Activated T-cell treated with anti-CD3 and anti-CD28 coated beads, Interleukin-2, amount 50 U/mL, for 4 hours (primary cell): Measurements from ENCODE around the gene SLC12A7. TPM values are rescaled to one million over a fixed set of nuclear protein-coding genes. Genes with fewer than 3 reads are reported as not detected.
"Not testable (repeated sequence)": the region's sequence is repeated elsewhere in the genome, so short reads cannot be mapped to it uniquely, and the experiment has no call there.

Experiments used
- ATAC-seq, 2 donors: fragments of 200-7000 bp; cut with Tn5 transposase; one replicate each; pipeline ENCODE4 v1.10.0; 2021
- DNase-seq: peaks from one replicate; pipeline ENCODE4 v3.0.0-alpha.2; 2020
- H3K27me3 Mint-ChIP-seq: one replicate; pipeline ENCODE4 v1.8.0; 2021; ENCODE audit warnings: low read depth, mixed read lengths
- H3K36me3 Mint-ChIP-seq: one replicate; pipeline ENCODE4 v1.8.0; 2022; ENCODE audit warnings: mixed read lengths; ENCODE audit not compliant: insufficient read depth
- H3K4me1 Mint-ChIP-seq: one replicate; pipeline ENCODE4 v1.8.0; 2021; ENCODE audit warnings: low read depth, mixed read lengths
- H3K4me3 Mint-ChIP-seq: one replicate; pipeline ENCODE4 v1.8.0; 2021; ENCODE audit warnings: mild to moderate bottlenecking, moderate library complexity, mixed read lengths
- H3K9me3 Mint-ChIP-seq: one replicate; pipeline ENCODE4 v1.8.0; 2021; ENCODE audit warnings: mixed read lengths
- total RNA-seq, 3 donors: library from RNA; stranded (reverse); gene quantifications; one replicate each; pipeline ENCODE4 v1.2.1, GENCODE V29; 2021

The SLC12A7 gene
- total RNA-seq, result 10 to 100 TPM; 13.6 to 26.8 (median 18.5) TPM

- H3K27me3 Mint-ChIP-seq, result peaks cover 2% of the 10 kb centered on the region
- H3K4me3 Mint-ChIP-seq, result peak within 1 kb of the TSS; percentile 80
- DNase-seq (peak; percentile 61), ATAC-seq (peak; percentile 78 to 80)
- H3K4me1 Mint-ChIP-seq, result peaks cover 33% of the 10 kb centered on the region
- no peaks in the 10 kb centered on the region for H3K36me3 Mint-ChIP-seq
- no peaks in the 10 kb centered on the region for H3K9me3 Mint-ChIP-seq
Measured at GRCh38 chr5:1111727-1112289, at the start of gene SLC12A7. Gene SLC12A7 (minus strand): TSS chr5:1112063. CDS start chr5:1111991, 72 bp downstream.

- Mint-ChIP-seq H3K27me3 (peaks cover 41% of the 10 kb centered on the region), H3K36me3 (no peaks in the 10 kb centered on the region), H3K4me3 (no peak overlapping the region), H3K4me1 (no peaks in the 10 kb centered on the region), H3K9me3 (peaks cover 10% of the 10 kb centered on the region)
- DNase-seq (no peak), ATAC-seq (no peak)
Measured at GRCh38 chr5:1161108-1161832, 49.4 kb upstream of the SLC12A7 start.

DNA sequence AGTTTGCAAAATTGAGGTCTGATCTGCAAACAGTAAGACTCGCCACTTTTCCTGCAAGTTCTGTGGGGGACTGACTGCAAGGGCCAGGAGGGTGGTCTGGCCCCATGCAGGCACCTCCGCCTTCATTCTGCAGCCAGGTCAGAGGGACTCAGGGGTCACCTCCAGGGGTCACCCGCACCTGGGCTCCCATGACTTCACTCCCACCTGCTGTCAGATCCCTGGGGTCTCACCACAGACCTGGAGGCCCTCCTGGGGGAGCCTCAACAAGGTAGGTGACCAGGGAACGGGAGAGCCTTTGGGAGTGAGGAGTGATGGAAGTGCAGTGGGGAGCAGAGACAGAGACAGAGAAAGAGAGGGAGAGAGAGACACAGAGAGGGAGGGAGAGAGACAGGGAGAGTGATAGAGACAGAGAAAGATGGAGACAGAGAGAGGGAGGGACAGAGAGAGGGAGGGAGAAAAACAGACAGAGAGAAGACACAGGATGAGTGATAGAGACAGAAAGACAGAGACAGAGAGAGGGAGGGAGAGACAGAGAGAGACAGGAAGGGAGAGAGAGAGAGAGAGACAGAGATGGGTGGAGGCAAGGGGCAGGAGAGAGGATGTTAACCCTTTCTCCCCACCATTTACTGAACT lies 48.0 kb upstream of the SLC12A7 start:
- DNase-seq (no peak), ATAC-seq (no peak)
- no peaks in the 10 kb centered on the region for H3K4me1 Mint-ChIP-seq
- no peaks in the 10 kb centered on the region for H3K36me3 Mint-ChIP-seq
- peaks cover 10% of the 10 kb centered on the region for H3K9me3 Mint-ChIP-seq
- peaks cover 41% of the 10 kb centered on the region for H3K27me3 Mint-ChIP-seq
- no peak overlapping the region for H3K4me3 Mint-ChIP-seq

DNA sequence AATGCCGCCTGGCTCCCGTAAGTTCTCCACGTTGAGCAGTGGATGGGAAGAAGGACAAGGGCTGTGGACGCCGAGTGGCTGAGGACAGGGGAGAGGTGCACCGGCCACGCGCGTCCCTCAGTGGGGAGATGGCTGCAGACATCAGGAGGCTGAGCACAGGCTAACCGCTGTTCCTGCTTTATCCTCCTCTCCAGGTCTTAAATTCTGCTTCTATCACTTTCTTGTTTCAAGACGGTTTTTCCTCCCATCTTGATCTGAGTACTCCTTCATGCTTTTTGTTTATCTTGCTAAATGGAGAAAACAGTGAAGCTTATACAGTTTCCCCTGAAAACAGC lies 47.4 kb upstream of the SLC12A7 start:
- peaks cover 42% of the 10 kb centered on the region for H3K27me3 Mint-ChIP-seq
- H3K9me3 Mint-ChIP-seq, result peaks cover 10% of the 10 kb centered on the region
- peaks cover 3% of the 10 kb centered on the region for H3K4me1 Mint-ChIP-seq
- no peaks in the 10 kb centered on the region for H3K36me3 Mint-ChIP-seq
- no peak for ATAC-seq
- no peak overlapping the region for H3K4me3 Mint-ChIP-seq
- no peak for DNase-seq

DNA sequence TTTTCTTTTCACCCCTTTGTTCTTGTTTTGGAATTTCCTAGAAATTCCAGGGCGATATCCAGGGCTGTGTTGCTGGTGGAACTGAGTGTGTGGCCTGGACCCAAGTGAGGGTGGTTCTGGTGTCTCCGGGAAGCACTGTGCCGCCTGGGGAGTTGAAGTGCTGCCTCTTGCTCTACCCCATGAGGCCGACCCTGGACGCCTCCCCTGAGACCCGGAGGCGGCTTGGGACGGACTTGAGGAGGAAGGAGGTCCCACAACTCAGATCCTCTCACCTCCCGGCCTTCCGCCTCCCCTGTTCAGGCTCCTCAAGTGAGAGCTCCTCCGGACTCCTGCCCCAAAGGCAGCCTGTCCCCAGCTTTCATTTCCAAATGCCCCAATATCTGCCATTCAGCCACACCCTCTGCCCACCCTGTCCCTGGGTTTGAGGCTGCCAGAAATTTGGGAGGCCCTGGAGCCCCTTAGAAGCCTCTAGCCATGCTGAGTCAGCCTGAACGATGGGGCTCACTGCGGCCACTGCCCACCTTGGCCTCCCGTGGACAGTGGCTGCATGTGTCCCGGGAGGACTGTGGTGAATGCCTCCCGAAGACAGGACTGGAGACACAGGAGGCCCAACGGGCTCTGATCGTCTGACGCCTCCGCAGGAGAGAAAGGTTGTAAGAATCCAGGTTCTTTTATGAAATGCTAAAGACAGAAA lies 46.9 kb upstream of the SLC12A7 start:
- Mint-ChIP-seq H3K36me3 (no peaks in the 10 kb centered on the region), H3K4me1 (peaks cover 6% of the 10 kb centered on the region), H3K27me3 (peaks cover 44% of the 10 kb centered on the region), H3K9me3 (peaks cover 10% of the 10 kb centered on the region), H3K4me3 (no peak overlapping the region)
- DNase-seq, result no peak
- no peak for ATAC-seq

GRCh38 chr5:1157461-1157986 lies 45.7 kb upstream of the SLC12A7 start:
- H3K4me1 Mint-ChIP-seq, ATAC-seq, DNase-seq, H3K36me3 Mint-ChIP-seq: not testable (repeated sequence)
- Mint-ChIP-seq H3K4me3 (peak overlapping the region; percentile 49), H3K9me3 (peaks cover 10% of the 10 kb centered on the region), H3K27me3 (peaks cover 47% of the 10 kb centered on the region)

DNA sequence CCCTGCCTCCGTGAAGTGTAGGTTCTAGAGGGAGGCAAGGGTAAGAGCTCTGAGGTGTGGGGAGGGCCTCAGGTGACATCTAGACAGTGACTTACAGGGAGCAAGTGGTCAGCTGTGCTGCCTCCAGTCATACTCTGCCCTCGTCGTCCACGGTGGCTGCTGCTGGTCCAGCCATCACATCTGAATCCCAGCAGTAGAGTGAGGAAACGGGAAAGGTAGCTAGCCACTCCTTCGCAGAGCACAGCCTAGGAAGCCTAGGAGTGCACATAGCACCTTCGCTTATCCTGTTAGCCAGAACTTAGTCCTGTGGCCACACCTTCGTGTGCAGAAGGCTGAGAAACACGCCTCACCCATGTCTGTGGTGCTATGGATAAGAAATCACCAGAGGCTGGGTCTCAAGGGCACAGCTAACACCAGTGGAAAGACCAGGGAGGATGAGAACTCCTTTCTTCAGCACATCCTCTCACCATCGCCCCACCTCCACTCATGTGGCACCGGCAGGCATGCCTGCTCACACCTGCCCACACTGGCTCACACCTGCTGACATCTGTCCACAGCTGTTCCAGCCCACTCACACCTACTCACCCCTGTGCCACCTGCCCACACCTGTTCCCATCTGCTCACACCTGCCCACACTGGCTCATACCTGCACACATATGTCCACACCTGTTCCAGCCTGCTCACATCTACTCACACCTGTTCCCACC lies 45.0 kb upstream of the SLC12A7 start:
- DNase-seq (no peak), ATAC-seq (no peak)
- Mint-ChIP-seq H3K9me3 (peaks cover 10% of the 10 kb centered on the region), H3K4me1 (peaks cover 11% of the 10 kb centered on the region), H3K4me3 (peak overlapping the region; percentile 49), H3K27me3 (peaks cover 53% of the 10 kb centered on the region), H3K36me3 (no peaks in the 10 kb centered on the region)

GRCh38 chr5:1156033-1156753 lies 44.3 kb upstream of the SLC12A7 start:
- DNase-seq (no peak), ATAC-seq (peak in 1 of 2 donors; percentile 28)
- Mint-ChIP-seq H3K27me3 (peaks cover 57% of the 10 kb centered on the region), H3K9me3 (peaks cover 10% of the 10 kb centered on the region), H3K4me3 (no peak overlapping the region), H3K36me3 (no peaks in the 10 kb centered on the region), H3K4me1 (peaks cover 11% of the 10 kb centered on the region)

DNA sequence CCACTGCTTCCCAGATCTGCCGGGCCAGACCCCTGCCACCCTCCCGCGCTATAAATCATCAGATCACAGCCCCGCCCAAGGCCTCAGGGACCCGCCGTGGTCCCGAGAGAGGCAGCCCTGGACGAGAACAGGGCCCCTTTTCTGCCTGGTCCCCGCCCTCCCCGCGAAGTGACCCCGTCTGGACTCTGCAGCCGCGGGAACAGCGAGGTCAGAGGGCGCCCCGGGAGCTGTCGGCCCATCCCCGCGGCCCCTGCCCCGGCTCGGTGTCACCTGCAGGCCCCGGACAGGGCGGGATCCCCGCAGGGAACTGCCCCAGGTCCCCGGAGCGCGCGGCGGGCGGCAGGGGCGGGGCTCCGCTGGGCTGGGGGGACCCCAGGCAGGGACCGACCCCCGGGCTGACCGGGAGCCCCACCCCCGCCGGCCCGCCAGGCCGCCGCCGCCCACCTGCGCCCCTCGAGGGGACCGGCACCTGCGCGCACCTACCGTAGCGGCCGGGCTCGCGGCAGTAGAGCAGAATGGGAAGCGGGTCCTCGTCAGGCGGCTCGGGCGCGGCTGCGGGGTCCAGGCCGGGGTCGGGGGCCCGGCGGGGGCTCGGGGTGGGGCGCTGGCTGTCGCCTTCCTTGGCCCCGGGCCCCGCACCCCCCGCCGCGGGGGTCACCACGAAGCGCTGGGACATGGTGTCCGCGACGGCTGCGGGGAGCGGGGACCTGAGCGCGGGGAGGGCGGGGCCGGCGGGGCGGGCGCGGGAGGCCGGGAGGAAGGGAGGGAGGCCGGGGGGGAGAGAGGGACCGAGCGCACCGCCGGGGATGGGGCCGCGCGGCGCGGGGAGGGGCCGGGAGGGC lies 43.5 kb upstream of the SLC12A7 start:
- Mint-ChIP-seq H3K4me1 (peaks cover 11% of the 10 kb centered on the region), H3K36me3 (no peaks in the 10 kb centered on the region), H3K9me3 (peaks cover 10% of the 10 kb centered on the region), H3K4me3 (peak overlapping the region; percentile 16), H3K27me3 (peaks cover 61% of the 10 kb centered on the region)
- ATAC-seq (peak; percentile 25 to 39), DNase-seq (no peak)

DNA sequence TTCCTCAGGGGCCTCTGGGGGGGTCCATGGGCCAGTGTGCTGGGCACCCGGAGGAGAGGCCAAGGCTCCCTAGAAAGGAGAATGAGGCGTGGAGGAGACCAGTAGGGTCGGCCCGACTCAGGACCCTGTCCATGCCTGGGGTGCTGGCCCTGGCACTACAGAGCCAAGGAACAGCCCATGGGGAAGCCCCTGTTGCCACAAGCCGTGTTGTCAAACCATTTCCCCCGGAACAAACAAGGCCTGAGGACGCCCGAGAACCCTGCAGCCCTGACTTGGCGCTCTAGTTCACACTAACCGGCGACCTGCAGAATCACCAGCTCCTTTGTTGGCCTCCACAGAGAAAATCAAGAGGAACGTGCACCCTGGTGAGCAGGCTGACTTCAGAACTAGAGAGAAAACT lies 41.6 kb upstream of the SLC12A7 start:
- DNase-seq (no peak), ATAC-seq (peak in 1 of 2 donors; percentile 22)
- H3K9me3 Mint-ChIP-seq, result peaks cover 10% of the 10 kb centered on the region
- H3K4me1 Mint-ChIP-seq, result peaks cover 11% of the 10 kb centered on the region
- H3K4me3 Mint-ChIP-seq, result no peak overlapping the region
- peaks cover 50% of the 10 kb centered on the region for H3K27me3 Mint-ChIP-seq
- H3K36me3 Mint-ChIP-seq, result no peaks in the 10 kb centered on the region

DNA sequence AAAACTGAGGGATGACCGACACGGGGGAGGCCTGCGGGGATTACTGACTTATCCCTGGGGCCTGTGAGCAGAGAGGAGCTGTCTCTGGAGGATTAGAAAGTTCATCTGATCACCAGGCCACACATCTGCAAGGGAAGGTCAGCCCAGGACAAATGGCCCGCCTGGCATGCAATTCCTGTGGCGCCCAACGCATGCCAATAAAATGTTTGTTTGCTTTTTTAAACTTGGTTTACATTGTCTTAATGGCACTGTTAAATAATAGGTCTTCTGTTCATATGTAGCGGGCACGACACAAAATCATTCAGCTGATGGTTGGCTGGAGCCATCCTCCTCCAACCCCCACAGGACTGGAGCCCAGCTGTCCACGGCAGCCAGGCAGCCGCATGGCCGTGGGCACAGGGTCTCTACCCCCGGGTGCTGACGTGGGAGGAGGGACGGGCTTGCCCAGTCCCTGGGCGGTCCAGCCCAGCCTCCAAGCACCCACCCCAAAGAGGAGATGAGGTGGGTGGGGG lies 41.0 kb upstream of the SLC12A7 start:
- peaks cover 9% of the 10 kb centered on the region for H3K9me3 Mint-ChIP-seq
- H3K4me1 Mint-ChIP-seq, result peaks cover 11% of the 10 kb centered on the region
- no peak overlapping the region for H3K4me3 Mint-ChIP-seq
- no peak for ATAC-seq
- H3K36me3 Mint-ChIP-seq, result no peaks in the 10 kb centered on the region
- H3K27me3 Mint-ChIP-seq, result peaks cover 44% of the 10 kb centered on the region
- no peak for DNase-seq

DNA sequence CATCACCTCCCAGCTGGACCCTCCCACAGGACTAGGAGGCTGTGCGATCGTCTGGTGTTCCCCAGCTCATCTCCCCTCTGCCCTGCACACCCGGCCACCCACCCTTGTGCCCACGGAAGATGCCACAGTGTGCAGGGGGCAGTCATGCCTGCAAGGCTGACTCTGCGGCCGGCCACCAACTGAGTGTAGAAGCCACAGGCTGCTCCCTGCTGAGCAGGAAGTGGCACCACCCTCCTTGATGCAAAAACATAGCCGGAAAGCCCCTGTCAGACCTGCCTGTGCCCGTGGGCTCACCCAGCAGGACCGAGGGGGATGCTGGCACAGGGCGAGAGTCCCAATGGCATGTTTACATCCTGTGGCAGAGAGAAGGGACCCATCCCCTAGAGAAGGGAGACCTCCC lies 40.3 kb upstream of the SLC12A7 start:
- H3K4me3 Mint-ChIP-seq, result no peak overlapping the region
- peaks cover 11% of the 10 kb centered on the region for H3K4me1 Mint-ChIP-seq
- H3K9me3 Mint-ChIP-seq, result peaks cover 2% of the 10 kb centered on the region
- ATAC-seq (peak; percentile 20 to 35), DNase-seq (no peak)
- H3K36me3 Mint-ChIP-seq, result no peaks in the 10 kb centered on the region
- H3K27me3 Mint-ChIP-seq, result peaks cover 41% of the 10 kb centered on the region
